Measurements from ENCODE around the gene CD52. TPM values are rescaled to one million over a fixed set of nuclear protein-coding genes. Genes with fewer than 3 reads are reported as not detected.
A peak's percentile ranks its signal among the peaks of the same experiment; 100 is the strongest.

Gene CD52
- total and polyA plus RNA-seq, 4 experiments from 2014 or later, result 1,302 to 12,303 (median 4,992) TPM

DNA sequence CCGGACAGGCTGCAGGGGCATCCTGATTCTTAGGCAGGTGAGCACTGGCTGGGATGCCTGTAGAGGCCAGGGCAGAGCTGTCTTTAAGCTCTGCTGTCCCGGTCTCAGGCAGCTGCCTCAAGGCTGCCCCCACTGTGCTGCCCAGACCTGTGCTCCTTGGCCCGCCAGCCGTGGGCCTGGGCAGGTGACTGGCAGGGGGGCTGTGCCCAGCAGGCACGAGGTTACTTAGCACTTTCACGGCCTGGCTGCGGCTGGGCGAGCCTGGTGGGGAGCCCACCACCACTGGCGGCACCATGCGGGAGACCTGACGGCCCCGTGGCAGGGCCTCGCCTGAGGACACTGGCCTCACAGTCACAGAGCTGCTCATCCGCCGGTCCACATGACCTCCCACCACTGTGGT is 28.0 kb downstream of the CD52 start:
- ChIA-PET POLR2A (ENCODE audit: partially characterized antibody) (interaction anchor here (1.3 to 1.9 kb wide), 2 partner anchors 13 to 33 kb away, joined by 3 to 6 read pairs; no protein-coding TSS in a partner anchor), CTCF (ENCODE audit: partially characterized antibody) (interaction anchor here (0.6 to 3.3 kb wide), 2 partner anchors 19 to 89 kb away, joined by 4 to 11 read pairs; no protein-coding TSS in a partner anchor)
- no peak overlapping the region for H3K4me3 Mint-ChIP-seq
- no peak overlapping the region for H3K27ac Mint-ChIP-seq
- H3K4me1 Mint-ChIP-seq, result no peaks in the 10 kb centered on the region
- H3K36me3 Mint-ChIP-seq, result no peaks in the 10 kb centered on the region
- no peak for DNase-seq
- Histone ChIP-seq H3K36me3 (ENCODE audit: insufficient read depth, low read length) (no peaks in the 10 kb centered on the region), H3K27me3 (ENCODE audit: insufficient read depth, low read length) (no peaks in the 10 kb centered on the region), H3K4me1 (ENCODE audit: insufficient read depth, low read length) (no peaks in the 10 kb centered on the region), H3K4me3 (ENCODE audit: low read length in 2 of 2) (no peak overlapping the region), H3K27ac (ENCODE audit: low read depth, low read length) (no peak overlapping the region), H3K9me3 (ENCODE audit: control insufficient read depth in 1 of 2, low read length in 2 of 2) (no peaks in the 10 kb centered on the region)
- H3K27me3 Mint-ChIP-seq, result no peaks in the 10 kb centered on the region
- intact Hi-C loops (cut with micrococcal nuclease), result no loop called here
- H3K9me3 Mint-ChIP-seq, result no peaks in the 10 kb centered on the region

DNA sequence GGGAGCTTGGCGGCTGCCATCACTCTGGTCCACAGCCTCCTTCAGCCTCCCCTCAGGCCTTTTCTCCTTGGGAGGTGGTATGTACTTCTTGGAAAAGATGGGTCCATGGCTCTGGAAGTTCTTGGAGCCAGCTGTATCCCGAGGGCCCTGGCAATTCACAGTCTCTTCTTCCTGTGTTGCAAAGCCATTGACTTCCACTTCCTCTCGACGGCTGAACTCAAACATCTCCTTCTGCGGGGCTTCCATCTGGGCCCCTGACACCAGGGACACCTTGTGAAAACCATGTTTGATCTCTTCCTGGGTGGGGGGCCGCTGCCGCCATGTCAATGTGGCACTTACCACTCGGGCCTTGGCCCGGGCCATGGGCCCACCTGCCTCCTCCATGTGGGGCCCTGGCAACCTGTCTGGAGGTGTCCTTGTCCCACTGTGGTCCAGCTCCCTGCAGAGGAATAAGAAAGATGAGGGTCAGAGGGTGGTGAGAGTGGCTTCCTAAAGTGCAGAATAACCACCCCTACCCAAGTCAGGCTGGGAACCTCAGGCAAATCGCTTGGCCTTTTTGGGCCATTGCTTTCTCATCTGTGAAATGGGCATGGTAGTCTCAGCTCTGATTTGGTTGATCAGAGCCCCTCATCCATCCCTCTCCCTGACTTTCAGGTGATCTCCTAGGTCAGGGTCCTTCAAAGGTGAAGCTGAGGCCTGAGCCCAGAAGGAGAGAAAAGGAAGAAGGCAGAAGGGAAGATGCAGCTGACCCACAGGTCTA is 28.7 kb downstream of the CD52 start:
- POLR2A ChIA-PET (ENCODE audit: partially characterized antibody), result interaction anchor here (1.3 to 1.9 kb wide), 3 partner anchors 12 to 32 kb away, joined by 3 to 7 read pairs (median 6); no protein-coding TSS in a partner anchor
- H3K4me3 Mint-ChIP-seq, result no peak overlapping the region
- H3K9me3 ChIP-seq (ENCODE audit: control insufficient read depth in 1 of 2, low read length in 2 of 2), result no peaks in the 10 kb centered on the region
- H3K4me1 Mint-ChIP-seq, result peaks cover 0 to 3% (median 0%) of the 10 kb centered on the region in 4 donors
- no peaks in the 10 kb centered on the region for H3K27me3 Mint-ChIP-seq
- H3K27ac Mint-ChIP-seq, result no peak overlapping the region
- H3K27ac ChIP-seq (ENCODE audit: low read depth, low read length), result no peak overlapping the region
- H3K27me3 ChIP-seq (ENCODE audit: insufficient read depth, low read length), result no peaks in the 10 kb centered on the region
- H3K4me3 ChIP-seq (ENCODE audit: low read length in 2 of 2), result no peak overlapping the region
- H3K9me3 Mint-ChIP-seq, result no peaks in the 10 kb centered on the region
- H3K4me1 ChIP-seq (ENCODE audit: insufficient read depth, low read length), result no peaks in the 10 kb centered on the region
- intact Hi-C loops (cut with micrococcal nuclease), result no loop called here
- CTCF ChIA-PET (ENCODE audit: partially characterized antibody), result interaction anchor here (0.6 to 3.3 kb wide), 6 partner anchors 16 to 1418 kb away, joined by 3 to 11 read pairs (median 4); partner anchors contain the start of gene CEP85
- no peaks in the 10 kb centered on the region for H3K36me3 Mint-ChIP-seq
- DNase-seq, result no peak
- H3K36me3 ChIP-seq (ENCODE audit: insufficient read depth, low read length), result no peaks in the 10 kb centered on the region

DNA sequence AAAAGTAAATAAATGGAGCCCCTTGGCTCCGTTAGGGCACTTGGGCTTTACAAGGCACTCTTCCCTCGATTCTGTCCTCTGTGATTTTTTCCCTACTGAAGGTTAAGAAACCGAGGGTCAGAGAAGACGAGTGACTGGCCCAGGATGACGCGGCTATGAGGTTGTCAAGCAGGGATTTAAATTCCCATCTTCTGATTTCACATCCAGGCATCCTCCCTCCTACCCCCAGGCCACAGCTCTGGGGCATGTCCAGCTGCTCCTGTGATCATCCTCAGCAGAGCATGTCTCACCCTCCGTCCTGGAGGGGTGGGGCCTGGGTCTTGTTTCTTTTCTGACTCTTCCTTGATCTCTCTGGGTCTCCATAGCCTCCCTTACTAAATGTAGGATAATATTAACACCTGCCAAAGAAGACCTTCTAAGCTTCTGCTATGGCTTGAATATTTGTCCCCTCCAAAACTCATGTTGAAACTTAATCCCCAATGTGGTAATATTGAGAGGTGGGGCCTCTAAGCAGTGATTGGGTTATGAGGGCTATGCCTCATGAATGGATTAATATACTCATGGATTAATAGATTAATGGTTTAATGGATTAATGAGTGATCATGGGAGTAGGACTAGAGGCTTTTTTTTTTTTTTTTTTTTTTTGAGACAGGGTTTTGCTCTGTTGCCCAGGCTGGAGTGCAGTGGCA is 31.6 kb downstream of the CD52 start:
- Histone ChIP-seq H3K27me3 (ENCODE audit: insufficient read depth, low read length) (no peaks in the 10 kb centered on the region), H3K9me3 (ENCODE audit: control insufficient read depth in 1 of 2, low read length in 2 of 2) (no peaks in the 10 kb centered on the region), H3K27ac (ENCODE audit: low read depth, low read length) (no peak overlapping the region), H3K4me3 (ENCODE audit: low read length in 2 of 2) (no peak overlapping the region), H3K4me1 (ENCODE audit: insufficient read depth, low read length) (no peaks in the 10 kb centered on the region), H3K36me3 (ENCODE audit: insufficient read depth, low read length) (no peaks in the 10 kb centered on the region)
- CTCF ChIA-PET (ENCODE audit: partially characterized antibody), result interaction anchor here (0.7 to 2.7 kb wide), 5 partner anchors 11 to 68 kb away, joined by 3 to 10 read pairs (median 5); no protein-coding TSS in a partner anchor
- no peaks in the 10 kb centered on the region for H3K36me3 Mint-ChIP-seq
- H3K4me1 Mint-ChIP-seq, result peaks cover 0 to 3% (median under 1%) of the 10 kb centered on the region in 4 donors
- intact Hi-C loops (cut with micrococcal nuclease), result no loop called here
- no peak overlapping the region for H3K4me3 Mint-ChIP-seq
- H3K27me3 Mint-ChIP-seq, result no peaks in the 10 kb centered on the region
- DNase-seq, result no peak
- H3K9me3 Mint-ChIP-seq, result no peaks in the 10 kb centered on the region
- H3K27ac Mint-ChIP-seq, result no peak overlapping the region
- POLR2A ChIA-PET (ENCODE audit: partially characterized antibody), result no interaction called here

DNA sequence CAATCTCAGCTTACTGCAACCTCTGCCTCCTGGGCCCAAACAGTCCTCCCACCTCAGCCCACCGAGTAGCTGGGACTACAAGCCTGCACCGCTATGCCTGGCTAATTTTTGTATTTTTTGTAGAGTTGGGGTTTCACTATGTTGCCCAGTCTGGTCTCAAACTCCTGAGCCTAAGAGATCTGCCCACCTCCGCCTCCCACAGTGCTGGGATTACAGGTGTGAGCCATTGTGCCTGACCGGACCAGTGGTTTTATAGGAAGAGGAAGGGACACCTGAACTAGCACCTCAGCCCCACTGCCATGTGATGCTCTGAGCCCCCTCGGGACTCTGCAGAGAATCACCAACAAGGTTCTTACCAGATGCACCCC is 32.1 kb downstream of the CD52 start:
- intact Hi-C loops (cut with micrococcal nuclease), result no loop called here
- no peaks in the 10 kb centered on the region for H3K36me3 ChIP-seq (ENCODE audit: insufficient read depth, low read length)
- no peak for DNase-seq
- ChIA-PET CTCF (ENCODE audit: partially characterized antibody) (interaction anchor here (0.7 to 2.7 kb wide), 4 partner anchors 10 to 67 kb away, joined by 4 to 10 read pairs (median 6); no protein-coding TSS in a partner anchor), POLR2A (ENCODE audit: partially characterized antibody) (interaction anchor here (1.5 kb wide), 1 partner anchor 27 kb away, joined by 4 read pairs; no protein-coding TSS in a partner anchor)
- H3K27me3 ChIP-seq (ENCODE audit: insufficient read depth, low read length), result no peaks in the 10 kb centered on the region
- H3K27ac Mint-ChIP-seq, result no peak overlapping the region
- peaks cover 0 to 3% (median under 1%) of the 10 kb centered on the region in 4 donors for H3K4me1 Mint-ChIP-seq
- H3K9me3 ChIP-seq (ENCODE audit: control insufficient read depth in 1 of 2, low read length in 2 of 2), result no peaks in the 10 kb centered on the region
- no peak overlapping the region for H3K27ac ChIP-seq (ENCODE audit: low read depth, low read length)
- H3K4me3 ChIP-seq (ENCODE audit: low read length in 2 of 2), result no peak overlapping the region
- H3K9me3 Mint-ChIP-seq, result no peaks in the 10 kb centered on the region
- no peak overlapping the region for H3K4me3 Mint-ChIP-seq
- H3K36me3 Mint-ChIP-seq, result no peaks in the 10 kb centered on the region
- H3K4me1 ChIP-seq (ENCODE audit: insufficient read depth, low read length), result no peaks in the 10 kb centered on the region
- H3K27me3 Mint-ChIP-seq, result no peaks in the 10 kb centered on the region

DNA sequence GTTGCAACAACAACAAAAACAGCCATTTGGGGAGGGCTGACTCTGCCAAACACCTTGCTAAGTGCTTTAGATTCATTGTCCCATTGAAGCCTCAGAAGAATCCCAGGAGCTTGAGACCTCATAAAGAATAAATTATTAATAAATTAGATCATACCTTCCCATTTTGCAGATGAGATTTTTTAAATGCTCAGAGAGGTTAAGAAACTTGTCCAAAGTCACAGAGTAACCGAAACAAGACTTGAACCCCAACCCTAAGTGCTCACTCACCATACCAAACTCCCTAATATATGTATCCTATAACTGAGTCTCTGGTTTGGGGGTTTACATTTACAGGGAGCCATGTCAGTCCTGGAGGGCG is 32.6 kb downstream of the CD52 start:
- POLR2A ChIA-PET (ENCODE audit: partially characterized antibody), result interaction anchor here (0.8 to 1.5 kb wide), 2 partner anchors 8 to 28 kb away, joined by 3 to 4 read pairs; no protein-coding TSS in a partner anchor
- Mint-ChIP-seq H3K36me3 (no peaks in the 10 kb centered on the region), H3K4me3 (no peak overlapping the region), H3K9me3 (no peaks in the 10 kb centered on the region), H3K27me3 (no peaks in the 10 kb centered on the region), H3K27ac (no peak overlapping the region), H3K4me1 (peaks cover 0 to 3% (median under 1%) of the 10 kb centered on the region in 4 donors)
- Histone ChIP-seq H3K36me3 (ENCODE audit: insufficient read depth, low read length) (no peaks in the 10 kb centered on the region), H3K9me3 (ENCODE audit: control insufficient read depth in 1 of 2, low read length in 2 of 2) (no peaks in the 10 kb centered on the region), H3K27me3 (ENCODE audit: insufficient read depth, low read length) (no peaks in the 10 kb centered on the region), H3K4me1 (ENCODE audit: insufficient read depth, low read length) (no peaks in the 10 kb centered on the region), H3K27ac (ENCODE audit: low read depth, low read length) (no peak overlapping the region), H3K4me3 (ENCODE audit: low read length in 2 of 2) (no peak overlapping the region)
- intact Hi-C loops (cut with micrococcal nuclease), result no loop called here
- DNase-seq, result no peak
- CTCF ChIA-PET (ENCODE audit: partially characterized antibody), result interaction anchor here (0.7 to 2.7 kb wide), 5 partner anchors 10 to 67 kb away, joined by 4 to 10 read pairs (median 5); no protein-coding TSS in a partner anchor

DNA sequence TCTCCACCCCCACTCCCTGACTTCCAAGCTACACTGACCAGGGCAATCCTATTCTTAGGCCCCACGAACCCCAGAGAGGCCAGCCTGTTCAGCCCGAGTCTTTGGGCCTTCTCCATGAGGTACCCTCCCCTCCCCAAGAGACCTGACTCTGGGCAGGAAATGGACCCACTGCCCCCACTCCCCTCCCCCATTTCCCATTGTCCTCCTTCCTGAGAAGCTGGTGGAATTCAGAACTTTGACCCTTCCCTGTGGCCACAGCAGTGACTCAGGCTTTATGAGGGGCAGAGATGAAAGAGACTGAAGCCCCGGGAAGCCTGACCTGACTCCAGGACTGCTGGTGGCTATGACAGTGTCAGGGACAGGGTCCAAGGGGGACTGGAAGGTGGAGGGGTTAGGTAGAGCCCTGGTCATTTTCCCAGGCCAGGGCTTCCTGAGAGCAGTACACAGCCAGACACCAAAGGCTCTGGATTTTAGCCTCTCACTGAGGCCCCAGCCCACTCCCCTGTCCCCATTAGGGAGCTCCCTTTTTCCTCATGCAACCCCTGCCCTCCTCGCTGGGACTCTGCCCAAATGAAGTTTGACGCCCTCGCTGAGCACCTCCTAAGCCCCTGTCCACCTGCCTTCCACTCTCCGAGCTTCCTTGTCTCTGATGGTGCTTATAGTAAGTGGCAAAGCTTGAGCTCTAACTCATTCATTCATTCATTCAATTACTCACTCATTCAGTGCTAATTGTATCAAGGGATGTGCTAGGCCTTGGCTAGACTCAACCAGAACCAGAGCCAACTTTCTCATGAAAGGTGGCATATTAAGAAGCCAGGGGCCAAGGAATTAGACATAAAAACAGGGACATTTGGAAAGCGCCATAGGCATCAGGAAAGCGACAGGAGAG is 33.2 kb downstream of the CD52 start:
- peak overlapping the region in 1 of 7 donors; percentile 83 for H3K27ac Mint-ChIP-seq
- H3K9me3 ChIP-seq (ENCODE audit: control insufficient read depth in 1 of 2, low read length in 2 of 2), result no peaks in the 10 kb centered on the region
- H3K36me3 ChIP-seq (ENCODE audit: insufficient read depth, low read length), result no peaks in the 10 kb centered on the region
- no peaks in the 10 kb centered on the region for H3K4me1 ChIP-seq (ENCODE audit: insufficient read depth, low read length)
- DNase-seq, result no peak
- no peak overlapping the region for H3K4me3 ChIP-seq (ENCODE audit: low read length in 2 of 2)
- no peaks in the 10 kb centered on the region for H3K36me3 Mint-ChIP-seq
- POLR2A ChIA-PET (ENCODE audit: partially characterized antibody), result interaction anchor here (0.6 to 1.5 kb wide), 3 partner anchors 8 to 35 kb away, joined by 3 to 4 read pairs (median 3); no protein-coding TSS in a partner anchor
- H3K9me3 Mint-ChIP-seq, result no peaks in the 10 kb centered on the region
- peaks cover 4 to 5% (median 5%) of the 10 kb centered on the region in 4 donors for H3K4me1 Mint-ChIP-seq
- intact Hi-C loops (cut with micrococcal nuclease), result no loop called here
- no peak overlapping the region for H3K27ac ChIP-seq (ENCODE audit: low read depth, low read length)
- H3K27me3 ChIP-seq (ENCODE audit: insufficient read depth, low read length), result no peaks in the 10 kb centered on the region
- no peak overlapping the region for H3K4me3 Mint-ChIP-seq
- CTCF ChIA-PET (ENCODE audit: partially characterized antibody), result interaction anchor here (1.2 kb wide), 1 partner anchor 13 kb away, joined by 5 read pairs; no protein-coding TSS in a partner anchor
- H3K27me3 Mint-ChIP-seq, result no peaks in the 10 kb centered on the region
